ENCODE data around the gene SPATA17. TPM values are rescaled to one million over a fixed set of nuclear protein-coding genes. Genes with fewer than 3 reads are reported as not detected.

The SPATA17 gene
- total and polyA plus RNA-seq, 2 of the 13 experiments (the other 11 are each of a cell fraction or from before 2014, with no cell fraction given): 0.48 to 1.7 TPM

GRCh38 chr1:217747156-217747769, 116.1 kb downstream of the SPATA17 start:
- WGBS (ENCODE audit: low lambda C conversion rate): 34% methylated on average over 2 of the region's 2 CpGs

More at GRCh38 chr1:217747156-217747769, 116.1 kb downstream of the SPATA17 start:
- H3K27ac ChIP-seq (ENCODE audit: extremely low read length, insufficient read depth, low read length): no peak overlapping the region
- no peaks in the 10 kb centered on the region for H3K4me1 ChIP-seq (ENCODE audit: insufficient read depth, low read length)
- H3K9me3 ChIP-seq (ENCODE audit: low read length): no peaks in the 10 kb centered on the region
- H3K9ac ChIP-seq (ENCODE audit: insufficient read depth, low read depth, low read length): no peak overlapping the region
- FAIRE-seq (no peak), DNase-seq (ENCODE audit: low spot score) (peak; percentile 13), ATAC-seq (no peak)
- intact Hi-C loops (cut with micrococcal nuclease; ENCODE audit: unreplicated experiment): loop anchor here (1.0 to 5.0 kb wide), 2 partner anchors 785 to 997 kb away; no protein-coding TSS in a partner anchor
- no peaks in the 10 kb centered on the region for H4K20me1 ChIP-seq (ENCODE audit: insufficient read depth, low read length)
- H3K36me3 ChIP-seq (replicated peaks in 1 of 2; ENCODE audit: control insufficient read depth in 1 of 2, insufficient read depth in 2 of 2, low read length in 2 of 2): no peaks in the 10 kb centered on the region
- CTCF ChIA-PET (ENCODE audit: low intra/inter-chr PET ratio, low total read pairs): no interaction called here
- H2AFZ ChIP-seq (ENCODE audit: low read length): no peak overlapping the region
- no TSS peak for BruUV-seq (replicated peaks)
- no peaks in the 10 kb centered on the region for H3K27me3 ChIP-seq (ENCODE audit: control insufficient read depth in 1 of 2, insufficient read depth in 2 of 2, low read length in 2 of 2)
- in situ Hi-C loops (cut with HindIII; ENCODE audit: extremely low pct_ligation_motif_present, low pct_unique_long_range_greater_than_20kb): no loop called here
- 0 out of 2 replicates have a peak, but pooled peaks have one; percentile 20 for TF ChIP-seq MIXL1 (CRISPR knock-in tag; IDR thresholded peaks at IDR 0.05)
- TF ChIP-seq CTCF (CRISPR knock-in tag; IDR thresholded peaks at IDR 0.05): peak; percentile 53
- no peak for TF ChIP-seq ZBTB42 (CRISPR knock-in tag; IDR thresholded peaks at IDR 0.05)
- peak; percentile 51; the same call in 1 of the 2 replicates for TF ChIP-seq SMC3 (IDR thresholded peaks at IDR 0.05; ENCODE audit: low read length)
- TF ChIP-seq STAG1 (CRISPR knock-in tag; IDR thresholded peaks at IDR 0.05): peak; percentile 54
- peak; percentile 65 for TF ChIP-seq ARID3A (IDR thresholded peaks at IDR 0.05; ENCODE audit: low read depth, low read length)
- no peak overlapping the region for H3K4me2 ChIP-seq (ENCODE audit: low read depth, low read length)
- H3K4me3 ChIP-seq (replicated peaks in 1 of 3; ENCODE audit: insufficient read depth in 1 of 3, low read depth in 2 of 3, low read length in 3 of 3): no peak overlapping the region
- POLR2A ChIA-PET: no interaction called here
- H3K79me2 ChIP-seq (ENCODE audit: insufficient read depth, low read length): no peaks in the 10 kb centered on the region

Measured in HepG2 (cell line).